NCI-H1694 treated with DMSO at 0.1 percent for 48 hours (cell line): Measurements from ENCODE around the gene SLC29A1.
A peak's percentile ranks its signal among the peaks of the same experiment; 100 is the strongest.

Experiments
- DNase-seq: peaks from one replicate; lab custom pipeline; 2025; lab: John Stamatoyannopoulos, UW

SLC29A1 gene

DNA sequence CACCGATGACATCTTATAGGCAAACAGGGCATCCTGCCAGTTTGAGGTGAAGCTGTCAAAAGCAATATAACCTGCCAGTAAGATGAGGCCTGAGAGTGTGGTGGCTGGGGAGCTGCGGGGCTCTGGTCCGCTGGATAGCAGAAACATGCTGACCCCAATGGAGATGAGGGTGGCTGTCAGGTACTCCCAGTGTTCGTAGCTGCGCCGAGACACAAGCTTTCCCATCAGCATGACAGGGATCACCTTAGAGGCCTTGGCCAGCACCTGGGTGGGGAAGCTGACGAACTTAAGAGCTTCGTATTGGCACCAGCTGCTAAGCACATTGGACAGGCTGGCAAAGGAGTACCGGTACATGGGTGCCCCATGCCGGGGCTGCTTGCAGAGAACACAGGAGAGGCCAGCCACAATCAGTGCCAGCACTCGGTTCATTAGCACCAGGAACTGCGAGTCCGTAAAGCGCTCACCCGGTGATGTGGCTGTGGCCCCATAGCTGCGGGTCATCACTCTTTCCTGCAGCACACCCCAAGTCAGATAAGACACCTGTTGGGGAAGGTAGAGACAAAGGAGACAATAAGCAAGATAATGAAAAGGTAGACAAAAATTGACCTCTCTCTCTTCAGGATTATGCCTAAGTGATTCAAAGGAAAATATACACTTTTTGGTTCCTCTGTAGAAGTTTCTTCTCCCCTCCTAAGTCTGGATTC is 31.9 kb downstream of the SLC29A1 start:
- no peak for DNase-seq

DNA sequence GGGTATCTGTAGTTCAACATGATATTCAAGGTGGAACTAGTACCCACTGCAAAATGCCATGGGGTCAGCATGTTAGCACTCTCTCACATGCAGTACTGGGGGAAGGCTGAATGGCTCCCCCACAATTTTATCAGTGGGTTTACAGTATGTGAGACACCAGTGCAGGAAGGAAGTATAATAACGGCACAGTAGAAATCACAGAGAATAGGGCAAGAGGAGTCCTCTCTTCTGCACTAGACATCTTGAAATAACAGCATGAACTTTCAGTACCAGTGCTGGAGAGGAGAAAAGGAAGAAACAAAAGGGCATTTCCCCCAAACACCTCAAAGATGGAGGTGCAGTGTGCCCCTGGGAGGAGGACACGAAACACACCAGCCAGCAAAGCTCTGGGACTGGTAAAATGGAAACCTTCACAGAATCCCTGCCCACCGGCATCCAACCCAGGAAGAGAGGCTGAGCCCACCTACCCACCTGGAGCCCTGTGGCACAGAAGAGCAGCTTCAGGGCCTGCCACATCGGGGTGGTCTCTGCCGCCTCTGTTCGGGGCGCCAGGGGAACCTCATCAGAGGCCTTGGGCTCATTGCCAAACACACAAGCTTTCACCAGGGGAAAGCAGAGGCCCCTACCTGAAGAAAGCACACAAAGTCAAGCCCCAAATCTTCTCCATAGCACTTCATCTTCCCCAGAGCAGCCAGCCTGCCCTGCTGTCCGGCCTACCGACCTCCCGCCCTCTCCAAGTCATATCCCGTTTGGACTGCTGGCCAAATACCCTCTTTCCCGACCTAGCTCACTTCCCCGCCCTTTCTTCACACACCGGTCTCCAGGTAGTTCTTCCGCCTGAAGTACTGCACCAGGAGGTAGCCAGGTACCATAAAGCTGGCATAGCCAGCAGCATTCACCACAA is 32.7 kb downstream of the SLC29A1 start:
- DNase-seq = no peak

DNA sequence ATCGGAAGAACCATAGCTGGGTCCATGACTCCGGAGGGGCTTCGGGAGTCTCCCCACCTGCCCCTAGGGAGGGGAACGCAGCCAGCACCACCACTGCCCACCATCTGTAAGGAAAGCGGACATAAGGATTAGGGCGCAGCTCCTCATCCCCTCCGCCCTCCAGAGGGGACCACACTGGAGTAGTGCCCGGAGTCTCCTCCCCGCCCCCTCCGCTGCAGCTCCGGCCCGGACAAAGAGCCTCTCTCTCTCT is 33.3 kb downstream of the SLC29A1 start:
- no peak for DNase-seq

- peak; percentile 32 for DNase-seq
These were observed 33.8 kb downstream of the SLC29A1 start, which contains the start of gene SLC35B2 for GRCh38 chr6:44257025-44257752. Gene SLC35B2 (minus strand): TSS chr6:44257528. CDS start chr6:44257410, 118 bp downstream.

DNA sequence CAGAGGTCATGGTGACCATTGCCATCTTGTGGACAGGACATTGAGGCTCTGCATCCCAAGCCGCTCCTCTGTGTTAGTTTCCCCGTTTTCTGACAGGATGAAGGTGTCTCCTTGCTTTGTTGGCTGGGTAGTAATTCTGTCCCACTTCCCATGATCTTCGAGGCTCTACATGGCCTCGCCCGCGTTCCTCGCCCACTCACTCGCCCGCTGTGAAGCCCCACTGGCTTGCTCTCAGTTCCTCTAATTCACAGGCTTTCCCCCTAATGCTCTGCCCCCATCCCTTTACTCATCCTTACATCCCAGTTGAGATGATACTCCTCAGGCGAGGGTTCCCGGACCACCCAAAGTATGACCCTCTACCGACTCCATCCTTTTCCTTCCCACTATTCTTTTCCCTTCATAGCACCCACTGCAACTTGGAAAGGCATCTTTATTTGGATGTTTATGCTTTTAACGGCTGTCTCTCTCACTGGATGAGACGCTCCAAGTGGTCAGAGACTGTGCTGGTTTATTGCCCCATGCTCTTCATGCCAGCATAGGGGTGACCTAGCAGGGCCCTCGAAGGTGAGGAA is 34.4 kb downstream of the SLC29A1 start:
- DNase-seq = no peak

GRCh38 chr6:44258325-44258863 is 35.0 kb downstream of the SLC29A1 start:
- DNase-seq = no peak

- no peak for DNase-seq
These were observed 35.5 kb downstream of the SLC29A1 start for GRCh38 chr6:44258921-44259320.

- DNase-seq = no peak
These were observed 36.6 kb downstream of the SLC29A1 start for GRCh38 chr6:44260011-44260410.

GRCh38 chr6:44260451-44261297 is 37.3 kb downstream of the SLC29A1 start:
- DNase-seq = no peak

DNA sequence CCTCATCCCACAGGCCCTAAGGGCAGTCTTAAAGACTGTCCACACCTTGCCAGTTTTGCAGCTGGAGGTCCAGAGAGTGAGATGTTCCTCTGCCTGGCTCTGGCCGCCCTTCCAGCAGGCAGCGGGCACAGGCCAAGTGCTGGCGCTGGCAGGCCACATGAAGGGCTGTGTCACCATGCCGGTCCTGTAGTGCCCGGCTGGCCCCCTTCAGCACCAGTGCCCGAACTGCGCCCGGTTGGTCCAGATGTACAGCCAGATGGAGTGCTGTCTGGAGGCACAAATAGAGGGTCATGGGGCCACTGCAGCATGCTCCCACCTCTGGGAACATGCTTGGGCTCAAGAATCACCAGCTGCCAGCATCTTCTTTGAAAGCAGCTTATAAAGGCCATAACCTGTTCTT is 38.2 kb downstream of the SLC29A1 start:
- no peak for DNase-seq

DNA sequence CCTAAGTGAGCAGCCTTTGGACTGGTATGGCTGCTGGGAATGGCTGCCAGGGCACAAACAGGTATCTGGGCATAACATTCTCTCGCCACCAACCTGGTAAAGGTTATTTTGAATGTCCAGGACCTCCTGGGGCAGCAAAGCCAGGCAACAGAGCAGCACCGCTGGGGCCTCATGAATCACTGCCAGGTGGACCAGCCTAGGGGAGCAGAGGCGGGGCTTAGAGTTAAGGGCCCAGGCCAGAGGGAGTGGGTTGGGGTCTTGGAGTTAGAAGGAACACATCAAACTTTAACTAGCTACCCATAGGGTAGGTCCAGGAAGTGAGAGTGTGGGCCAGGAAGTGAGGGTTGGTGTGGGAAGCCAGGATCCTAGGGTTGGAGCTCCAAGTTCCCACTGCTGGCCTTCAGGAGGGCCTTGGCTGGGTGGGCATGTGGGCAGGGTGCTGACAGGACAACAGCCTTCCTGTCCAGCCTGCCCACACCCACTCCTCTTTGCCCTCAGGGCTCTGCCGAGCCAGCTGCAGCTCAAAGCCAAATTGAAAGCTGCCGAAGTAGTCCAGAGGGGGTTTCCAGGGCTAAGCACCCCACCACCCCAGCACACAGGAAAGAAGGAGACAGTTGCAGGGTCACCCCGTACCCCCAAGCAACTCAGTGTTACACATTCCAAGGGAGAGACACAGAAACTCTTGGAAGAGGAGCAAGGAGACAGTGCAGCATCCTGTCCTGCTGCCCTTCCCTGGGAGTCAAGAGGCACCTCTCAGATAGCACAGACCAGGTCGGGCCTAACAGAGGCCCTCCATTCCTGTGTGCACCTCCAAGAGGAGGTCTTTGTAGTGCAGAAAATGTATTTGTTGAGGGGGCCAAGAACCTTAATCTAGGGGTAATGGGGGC is 39.3 kb downstream of the SLC29A1 start:
- no peak for DNase-seq

- no peak for DNase-seq
These were observed 40.1 kb downstream of the SLC29A1 start for GRCh38 chr6:44263354-44264100.

DNA sequence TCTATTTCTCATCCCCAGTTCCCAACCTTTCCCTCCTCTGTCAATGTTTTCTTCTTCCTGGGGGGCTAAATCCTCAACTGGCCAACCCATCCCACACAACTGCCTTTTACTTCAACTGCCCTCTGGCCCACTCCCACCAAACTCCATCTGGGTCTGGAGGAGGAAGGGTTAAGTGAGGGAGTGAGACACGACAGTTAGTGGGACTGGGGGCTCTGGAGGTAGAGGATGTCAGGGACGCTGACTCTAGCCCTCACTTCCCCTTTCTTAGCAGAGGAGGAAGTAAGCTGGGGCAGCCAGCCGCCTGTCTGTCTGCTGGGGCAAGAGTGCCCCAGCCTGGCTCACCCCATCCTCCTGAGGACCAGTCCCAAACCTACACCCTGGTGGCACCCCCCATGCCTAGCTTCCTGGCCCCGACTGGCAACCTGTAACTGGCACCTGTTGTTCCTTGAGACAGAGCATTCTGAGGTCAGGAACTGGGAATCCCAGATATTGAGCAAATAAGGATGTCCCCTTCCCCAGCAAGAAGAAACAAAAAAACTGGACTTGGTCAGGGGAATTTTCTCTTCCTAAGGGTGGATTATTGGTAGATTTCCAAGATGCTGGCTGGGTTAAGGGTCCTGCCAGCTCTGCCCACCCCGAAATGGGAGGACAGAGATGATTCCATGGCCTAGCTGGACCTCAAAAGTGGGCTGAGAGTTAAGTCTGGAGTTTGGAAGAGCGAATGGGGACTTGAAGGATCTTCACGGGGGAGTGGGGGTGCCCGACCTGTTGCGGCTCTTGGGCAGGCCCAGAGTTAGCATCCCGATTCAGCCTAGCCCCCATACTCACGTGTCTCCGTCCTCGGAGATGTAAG is 41.0 kb downstream of the SLC29A1 start:
- no peak for DNase-seq

DNA sequence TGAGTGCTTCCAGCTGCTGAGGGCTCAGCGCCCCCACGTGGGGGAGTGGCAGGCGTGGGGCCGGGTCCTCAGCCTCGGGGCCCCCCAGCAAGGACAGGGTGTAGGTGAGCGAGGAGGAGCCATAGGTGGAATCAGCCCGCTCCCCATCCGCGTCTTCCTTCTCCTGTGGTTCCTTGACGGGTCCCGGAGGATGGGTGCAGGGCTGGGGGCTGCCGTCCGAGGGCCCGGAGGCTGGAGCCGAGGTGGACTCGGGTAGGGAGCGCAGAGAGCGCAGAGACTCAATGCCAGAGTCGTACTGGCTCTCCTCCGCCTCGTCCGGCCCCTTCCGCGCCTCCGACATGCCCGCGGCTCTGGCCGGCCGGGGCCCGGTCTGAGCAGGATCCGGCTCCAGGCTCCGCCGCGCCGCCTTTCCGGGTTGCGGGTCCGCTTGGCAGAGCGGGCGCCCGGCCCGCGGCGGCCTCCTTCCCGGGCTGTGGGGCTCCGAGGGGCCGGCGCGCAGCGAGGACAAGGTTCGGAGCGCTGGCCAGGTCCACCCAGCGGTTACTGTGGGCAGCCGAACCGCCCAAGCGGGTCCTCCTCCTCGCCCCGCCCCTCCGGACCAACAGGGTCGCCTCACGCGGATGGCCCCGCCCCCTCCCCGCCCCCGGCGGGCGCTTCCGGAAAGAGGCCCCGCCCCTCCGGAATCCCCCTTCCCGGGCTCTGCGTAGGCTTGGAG is 41.8 kb downstream of the SLC29A1 start, which contains the start of gene NFKBIE:
TSS of gene NFKBIE (minus strand) at position 545 of the 715 bp plus-strand sequence. CDS start at position 340, 205 bp downstream.
- peak; percentile 38 for DNase-seq

GRCh38 chr6:44265722-44266233 is 42.4 kb downstream of the SLC29A1 start:
- DNase-seq = no peak

DNA sequence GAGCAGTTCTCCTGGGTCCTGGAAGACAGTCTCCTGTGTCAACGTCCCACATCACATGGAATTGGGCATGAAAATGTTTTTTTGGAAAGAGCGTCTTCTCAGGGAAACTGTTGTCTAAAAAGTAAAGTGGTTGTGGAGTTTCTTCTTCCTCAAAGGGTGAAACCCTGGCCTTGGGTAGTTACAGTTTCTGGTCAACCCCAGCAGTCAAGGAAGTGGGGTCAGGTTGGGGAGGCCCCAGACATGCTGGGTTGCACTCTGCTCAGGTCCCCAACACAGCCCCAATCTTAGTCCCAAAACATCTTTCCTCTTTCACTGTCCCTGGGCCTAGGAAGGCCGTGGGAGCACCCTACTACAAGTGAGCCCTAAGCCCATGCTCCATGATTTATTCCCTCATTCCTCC is 43.0 kb downstream of the SLC29A1 start:
- no peak for DNase-seq

DNA sequence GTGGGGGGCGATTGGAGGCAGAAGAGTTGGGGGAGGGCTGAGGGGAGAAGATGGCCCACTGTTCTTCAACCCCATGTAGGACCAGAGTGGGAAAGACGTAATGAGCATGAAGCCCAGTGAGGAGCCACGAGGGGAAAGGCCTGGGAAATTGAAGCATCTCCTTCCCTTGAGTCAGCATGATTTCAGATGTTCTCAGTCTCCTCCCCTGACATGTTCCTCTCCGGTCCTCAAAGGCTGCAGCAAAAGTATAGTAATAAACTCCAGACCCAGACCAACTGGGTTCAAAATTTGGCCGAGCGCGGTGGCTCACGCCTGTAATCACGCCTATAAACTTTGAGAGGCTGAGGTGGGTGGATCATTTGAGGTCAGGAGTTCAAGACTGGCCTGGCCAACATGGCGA is 43.9 kb downstream of the SLC29A1 start:
- DNase-seq = no peak
